Measurements from ENCODE around the gene OPA1. TPM values are rescaled to one million over a fixed set of nuclear protein-coding genes. Genes with fewer than 3 reads are reported as not detected.

Gene OPA1
- total and polyA plus RNA-seq, 2 of the 8 experiments (the other 6 are each of a cell fraction or from before 2014, with no cell fraction given) = 20.3 to 109 TPM

GRCh38 chr3:193730511-193730910, 137.5 kb downstream of the OPA1 start:
- no peaks in the 10 kb centered on the region for H3K79me2 ChIP-seq (ENCODE audit: control insufficient read depth in 1 of 2, insufficient read depth in 2 of 2, low read length in 2 of 2)
- peak overlapping the region; percentile 25 for H4K91ac ChIP-seq (replicated peaks; ENCODE audit: insufficient read length, low read length)
- no peaks in the 10 kb centered on the region for H3K79me1 ChIP-seq (ENCODE audit: low read depth, low read length)
- no peak overlapping the region for H3K4ac ChIP-seq (replicated peaks; ENCODE audit: insufficient read length, low read depth, low read length)
- no peak overlapping the region for H3K23ac ChIP-seq (ENCODE audit: insufficient read length)
- H2BK12ac ChIP-seq (ENCODE audit: low read depth, low read length) = no peak overlapping the region; the same call in 1 of the 2 replicates
- no peak overlapping the region for H2AK5ac ChIP-seq (ENCODE audit: low read depth, low read length)
- H3K56ac ChIP-seq (replicated peaks; ENCODE audit: insufficient read length, low read depth, low read length) = no peak overlapping the region
- H4K20me1 ChIP-seq (replicated peaks in 1 of 2; ENCODE audit: control insufficient read depth in 1 of 2, insufficient read depth in 2 of 2, low read length in 2 of 2) = no peaks in the 10 kb centered on the region
- FAIRE-seq = no peak
- ChIA-PET CTCF (ENCODE audit: partially characterized antibody) (interaction anchor here (1.1 to 1.6 kb wide), 6 partner anchors 15 to 613 kb away, joined by 3 to 5 read pairs (median 4); no protein-coding TSS in a partner anchor), POLR2A (ENCODE audit: partially characterized antibody) (no interaction called here)
- H2BK20ac ChIP-seq (ENCODE audit: low read length) = peak overlapping the region; percentile 7; the same call in 1 of the 2 replicates
- H2BK15ac ChIP-seq (ENCODE audit: low read length) = no peak overlapping the region
- H3K9ac ChIP-seq (replicated peaks in 1 of 4; ENCODE audit: extremely low read depth in 1 of 4, low read depth in 3 of 4, low read length in 3 of 4) = no peak overlapping the region
- H3K4me1 ChIP-seq (replicated peaks in 1 of 4; ENCODE audit: control insufficient read depth in 3 of 4, insufficient read depth in 4 of 4, low read length in 3 of 4) = peaks cover 2 to 15% (median 8%) of the 10 kb centered on the region in 4 experiments; a peak in 6 of 7 replicates
- no peak overlapping the region for H3K4me2 ChIP-seq (ENCODE audit: insufficient read depth in 1 of 2, low read depth in 2 of 2, low read length in 2 of 2)
- H4K5ac ChIP-seq (ENCODE audit: insufficient read length, low read depth, low read length) = no peak overlapping the region
- no peak overlapping the region for H3K18ac ChIP-seq (ENCODE audit: extremely low read depth, low read length)
- H3K27ac ChIP-seq (ENCODE audit: low read depth, low read length) = no peak overlapping the region
- H3K23me2 ChIP-seq (ENCODE audit: low read depth, low read length) = no peaks in the 10 kb centered on the region
- H3K14ac ChIP-seq (ENCODE audit: insufficient read length) = no peak overlapping the region
- no peaks in the 10 kb centered on the region for H3K36me3 ChIP-seq (ENCODE audit: control insufficient read depth in 2 of 4, insufficient read depth in 4 of 4, low read length in 3 of 4)
- no peak overlapping the region for H2BK120ac ChIP-seq (replicated peaks; ENCODE audit: low read depth, low read length)
- DNase-seq (ENCODE audit: low read depth in 1 of 2, low spot score in 2 of 2) = no peak
- no peaks in the 10 kb centered on the region for H3K9me3 ChIP-seq (ENCODE audit: insufficient read depth in 2 of 2, low read depth in 1 of 2, low read length in 1 of 2)
- 0 out of 2 replicates have a peak overlapping the region, but pooled peaks have one; percentile 52 for H2AFZ ChIP-seq (ENCODE audit: low read length)
- no peak overlapping the region for H3K4me3 ChIP-seq (ENCODE audit: extremely low read depth in 1 of 4, insufficient read depth in 2 of 4, low read depth in 3 of 4, low read length in 4 of 4)
- no peak for TF ChIP-seq YY1 (IDR thresholded peaks at IDR 0.05; ENCODE audit: low read depth, low read length)
- TF ChIP-seq TCF12 (IDR thresholded peaks at IDR 0.05; ENCODE audit: low read depth, low read length) = no peak
- no peak for TF ChIP-seq ASH2L (IDR thresholded peaks at IDR 0.05; ENCODE audit: low read length)
- no peak for TF ChIP-seq SRF (IDR thresholded peaks at IDR 0.05; ENCODE audit: low read depth, low read length)
- no peak for TF ChIP-seq POLR2A (IDR thresholded peaks at IDR 0.05; ENCODE audit: control extremely low read depth in 1 of 2, low read depth in 2 of 2, low read length in 2 of 2)
- TF ChIP-seq SIX5 (IDR thresholded peaks at IDR 0.05; ENCODE audit: low read depth, low read length) = no peak
- TF ChIP-seq SUZ12 (IDR thresholded peaks at IDR 0.05; ENCODE audit: low read length) = no peak
- TF ChIP-seq SP1 (IDR thresholded peaks at IDR 0.05; ENCODE audit: low read depth, low read length) = no peak
- no peak for TF ChIP-seq SIRT6 (IDR thresholded peaks at IDR 0.05; ENCODE audit: low read length)
- TF ChIP-seq SP4 (IDR thresholded peaks at IDR 0.05; ENCODE audit: low read length) = no peak
- TF ChIP-seq EGR1 (IDR thresholded peaks at IDR 0.05; ENCODE audit: borderline replicate concordance, low read depth, low read length) = no peak
- H4K8ac ChIP-seq (ENCODE audit: extremely low read depth, insufficient read depth, low read length) = 0 out of 2 replicates have a peak overlapping the region, but pooled peaks have one; percentile 75
- 70% methylated on average over 8 of the region's 8 CpGs; no CpG with 5 or more reads in 1 of the 2 experiments for WGBS, 2 experiments (ENCODE audit: extremely low coverage in 1 of 2, insufficient coverage in 1 of 2, insufficient read length in 1 of 2, insufficient replicate concordance in 2 of 2, low coverage in 1 of 2, low lambda C conversion rate in 2 of 2, missing lambda C conversion rate in 1 of 2)
- H2BK5ac ChIP-seq (ENCODE audit: low read depth, low read length) = no peak overlapping the region
- no peaks in the 10 kb centered on the region; a peak in 1 of 7 replicates for H3K27me3 ChIP-seq (replicated peaks in 1 of 4; ENCODE audit: control insufficient read depth in 3 of 4, extremely low read depth in 1 of 4, insufficient read depth in 3 of 4, low read length in 3 of 4)

Data from H1 (cell line).